Activated CD8-positive, alpha-beta memory T cell treated with anti-CD3 and anti-CD28 coated beads, Interleukin-2, amount 50 U/mL, for 1 hour (primary cell): Measurements from ENCODE around the gene SOX4.
"Not testable (repeated sequence)": the region's sequence is repeated elsewhere in the genome, so short reads cannot be mapped to it uniquely, and the experiment has no call there.

ENCODE experiments used
- DNase-seq: peaks from one replicate; pipeline ENCODE4 v3.0.0-alpha.2; 2020; ENCODE audit errors: extremely low read depth

The SOX4 gene

GRCh38 chr6:21593412-21593926, at the start of gene SOX4:
TSS of gene SOX4 (plus strand) at chr6:21593751. CDS start at chr6:21594535, 784 bp downstream.
- DNase-seq: peak; percentile 56

GRCh38 chr6:21552286-21552685, 41.3 kb upstream of the SOX4 start:
- DNase-seq: not testable (repeated sequence)

- DNase-seq: no peak
These were observed 39.3 kb upstream of the SOX4 start for GRCh38 chr6:21554286-21554685.

- no peak for DNase-seq
These were observed 38.4 kb upstream of the SOX4 start for GRCh38 chr6:21555197-21555596.

- no peak for DNase-seq
These were observed 37.0 kb upstream of the SOX4 start for GRCh38 chr6:21556511-21556910.

GRCh38 chr6:21556968-21557721, 36.4 kb upstream of the SOX4 start:
- DNase-seq: no peak

- DNase-seq: no peak
These were observed 34.3 kb upstream of the SOX4 start for GRCh38 chr6:21559238-21559637.

GRCh38 chr6:21560249-21560648, 33.3 kb upstream of the SOX4 start:
- DNase-seq: no peak

GRCh38 chr6:21565431-21565830, 28.1 kb upstream of the SOX4 start:
- DNase-seq: no peak

GRCh38 chr6:21578523-21578922, 15.0 kb upstream of the SOX4 start:
- DNase-seq: no peak

- DNase-seq: no peak
These were observed 10.9 kb upstream of the SOX4 start for GRCh38 chr6:21582651-21583050.

GRCh38 chr6:21586300-21586699, 7.3 kb upstream of the SOX4 start:
- no peak for DNase-seq

GRCh38 chr6:21586740-21587178, 6.8 kb upstream of the SOX4 start:
- no peak for DNase-seq

- no peak for DNase-seq
These were observed 6.2 kb upstream of the SOX4 start for GRCh38 chr6:21587179-21587960.

- DNase-seq: no peak
These were observed 5.5 kb upstream of the SOX4 start for GRCh38 chr6:21587961-21588480.

- DNase-seq: no peak
These were observed 4.8 kb upstream of the SOX4 start for GRCh38 chr6:21588481-21589351.

- DNase-seq: no peak
These were observed 3.9 kb upstream of the SOX4 start for GRCh38 chr6:21589352-21590345.

GRCh38 chr6:21590346-21590745, 3.2 kb upstream of the SOX4 start:
- no peak for DNase-seq

- DNase-seq: no peak
These were observed 2.1 kb upstream of the SOX4 start for GRCh38 chr6:21591446-21591845.

GRCh38 chr6:21592953-21593352, 598 bp upstream of the SOX4 start:
- no peak for DNase-seq
